Measurements from ENCODE around the gene DTX3. TPM values are rescaled to one million over a fixed set of nuclear protein-coding genes. Genes with fewer than 3 reads are reported as not detected.
"Not testable (repeated sequence)": the region's sequence is repeated elsewhere in the genome, so short reads cannot be mapped to it uniquely, and the experiment has no call there.

The DTX3 gene
- 10 to 100 TPM; 16.9 to 30.2 (median 22.2) TPM for total RNA-seq
- 10 to 100 TPM; 20.9 to 58.2 TPM for polyA plus RNA-seq
- long read RNA-seq, donor 1, partial matches to known transcripts, result 2 of 12 reads
- long read RNA-seq, donor 1, other reads (novel, unspliced or antisense), result 7 of 12 reads
- long read RNA-seq, donor 2, partial matches to known transcripts, result 9 of 16 reads
- long read RNA-seq, donor 2, other reads (novel, unspliced or antisense), result 1 of 16 reads
- long read RNA-seq, donor 3, partial matches to known transcripts, result 0 of 3 reads
- long read RNA-seq, donor 3, other reads (novel, unspliced or antisense), result 3 of 3 reads

GRCh38 chr12:57604454-57604991, at the start of gene DTX3:
DTX3 (plus strand) TSS chr12:57604824; CDS start chr12:57606518, 1,694 bp downstream.
- no peak for TF ChIP-seq CTCF (IDR thresholded peaks at IDR 0.05)
- peaks cover 0 to 21% (median 0%) of the 10 kb centered on the region in 7 donors for H3K27me3 ChIP-seq
- ATAC-seq (peak; percentile 41 to 65 (median 60)), DNase-seq (peak; percentile 50 to 62)
- peaks cover 0 to 59% (median 13%) of the 10 kb centered on the region in 9 donors for H3K36me3 ChIP-seq
- WGBS, 2 donors, result 0 to 2% methylated on average over 26 to 36 of the region's 36 CpGs
- H3K4me3 ChIP-seq, result peak within 1 kb of the TSS; percentile 58 to 87 (median 76)
- intact Hi-C loops (cut with DNase I), result loop anchor here in 1 of 10 donors (2.0 kb wide), 1 partner anchor 14 kb away; the partner anchor contains the start of gene PIP4K2C
- H3K9me3 ChIP-seq, result no peaks in the 10 kb centered on the region
- peak within 1 kb of the TSS; percentile 78 to 96 (median 90) for H3K27ac ChIP-seq
- H3K4me1 ChIP-seq, result peaks cover 0 to 54% (median 25%) of the 10 kb centered on the region in 9 donors

GRCh38 chr12:57554897-57555296, 49.7 kb upstream of the DTX3 start:
- no peaks in the 10 kb centered on the region for H3K36me3 ChIP-seq
- intact Hi-C loops (cut with DNase I), result no loop called here

GRCh38 chr12:57558864-57559263, 45.8 kb upstream of the DTX3 start:
- H3K36me3 ChIP-seq, result no peaks in the 10 kb centered on the region
- intact Hi-C loops (cut with DNase I), result no loop called here
- H3K4me3 ChIP-seq, result no peak overlapping the region
- H3K27ac ChIP-seq, result no peak overlapping the region
- 81 to 89% methylated on average over 4 of the region's 4 CpGs for WGBS, 2 donors
- no peaks in the 10 kb centered on the region for H3K9me3 ChIP-seq
- no peaks in the 10 kb centered on the region for H3K4me1 ChIP-seq
- no peak for DNase-seq
- TF ChIP-seq CTCF (IDR thresholded peaks at IDR 0.05), result no peak
- peaks cover 0 to 22% (median 8%) of the 10 kb centered on the region in 7 donors for H3K27me3 ChIP-seq
- no peak for ATAC-seq

More at GRCh38 chr12:57554897-57555296, 49.7 kb upstream of the DTX3 start:
- ATAC-seq (no peak), DNase-seq (no peak)
- no peak for TF ChIP-seq CTCF (IDR thresholded peaks at IDR 0.05)
- Histone ChIP-seq H3K9me3 (no peaks in the 10 kb centered on the region), H3K27me3 (peaks cover 0 to 35% (median 28%) of the 10 kb centered on the region in 7 donors), H3K4me3 (no peak overlapping the region), H3K27ac (no peak overlapping the region), H3K4me1 (peaks cover 3 to 5% (median 4%) of the 10 kb centered on the region in 9 donors)
- 90 to 97% methylated on average over 1 of the region's 1 CpG for WGBS, 2 donors

- no peak for TF ChIP-seq CTCF (IDR thresholded peaks at IDR 0.05)
- WGBS, 2 donors, result 94 to 95% methylated on average over 2 of the region's 2 CpGs
- ATAC-seq, result no peak
- Histone ChIP-seq H3K4me3 (no peak overlapping the region), H3K4me1 (no peaks in the 10 kb centered on the region), H3K27me3 (peaks cover 0 to 30% (median 9%) of the 10 kb centered on the region in 7 donors), H3K36me3 (no peaks in the 10 kb centered on the region), H3K27ac (no peak overlapping the region), H3K9me3 (no peaks in the 10 kb centered on the region)
- no peak for DNase-seq
- intact Hi-C loops (cut with DNase I), result no loop called here
Observed at GRCh38 chr12:57560516-57560915, 44.1 kb upstream of the DTX3 start.

- ATAC-seq; H3K27ac ChIP-seq; H3K9me3 ChIP-seq; H3K4me3 ChIP-seq; intact Hi-C loops (cut with DNase I); H3K36me3 ChIP-seq; DNase-seq; H3K4me1 ChIP-seq: not testable (repeated sequence)
- WGBS, 2 donors, result 70 to 71% methylated on average over 1 of the region's 1 CpG
- peaks cover 0 to 36% (median 9%) of the 10 kb centered on the region in 7 donors for H3K27me3 ChIP-seq
Observed at GRCh38 chr12:57561117-57561516, 43.5 kb upstream of the DTX3 start.

Data from heart right ventricle (tissue), 16 donors.